Body of pancreas (tissue), 4 donors: ENCODE measurements around the gene MPST. TPM values are rescaled to one million over a fixed set of nuclear protein-coding genes. Genes with fewer than 3 reads are reported as not detected.

Source experiments
- ATAC-seq: fragments of 150-250 bp; one replicate; pipeline ENCODE4 v1.9.1; 2016
- DNase-seq, 4 donors: peaks; one replicate each; pipeline ENCODE4 v3.0.0-alpha.2; 2019
- H3K27ac ChIP-seq, 4 donors: fragments of 200-600 bp; sonication (generic); 1 replicate in 3 of 4; 2 replicates in 1 of 4; pipeline versions ENCODE4 v1.5.1 to v1.6.1; 2016 to 2019; ENCODE audit warnings: mild to moderate bottlenecking in 1 of 4, mixed read lengths in 1 of 4, moderate library complexity in 1 of 4
- H3K27me3 ChIP-seq, 2 donors: fragments of 200-600 bp; sonication (generic); one replicate each; pipeline ENCODE4 v1.6.0; 2016; ENCODE audit warnings: mild to moderate bottlenecking in 1 of 2
- H3K36me3 ChIP-seq, 2 donors: fragments of 200-600 bp; sonication (generic); replicated peaks in 1 of 2; 2 replicates each; pipeline ENCODE4 v1.5.1; 2016; ENCODE audit warnings: low read depth in 2 of 2; ENCODE audit not compliant: insufficient read depth in 1 of 2
- H3K4me1 ChIP-seq: fragments of 200-600 bp; sonication (generic); one replicate; pipeline ENCODE4 v1.6.0; 2016
- H3K4me3 ChIP-seq, 2 donors: fragments of 200-600 bp; sonication (generic); 1 replicate in 1 of 2; 2 replicates in 1 of 2; pipeline ENCODE4 v1.5.1; 2016 to 2019
- H3K9me3 ChIP-seq, 3 donors: fragments of 200-600 bp; sonication (generic); 1 replicate in 2 of 3; 2 replicates in 1 of 3; pipeline ENCODE4 v1.5.1; 2016
- POLR2A ChIP-seq, 3 donors: fragments of 450-650 bp; IDR thresholded peaks; one replicate each; pipeline ENCODE4 v1.6.1; 2016; ENCODE audit warnings: antibody characterized with exemption in 3 of 3, mild to moderate bottlenecking in 2 of 3
- WGBS, 2 donors: methylation state at CpG; one replicate each; pipeline ENCODE4 v1.1.5; 2017; 5-methylcytosine and 5-hydroxymethylcytosine counted together
- intact Hi-C: fragments of 100-400 bp; cut with DNase I; formaldehyde crosslinking; loops from one replicate; pipeline ENCODE4 v1.15.1; 2023
- total RNA-seq, 2 donors: library from RNA; depleted of rRNA; stranded (reverse); fragments of >200 nt; gene quantifications; one replicate each; pipeline ENCODE4 v1.1.0, GENCODE V29; 2016
- TF ChIP-seq, protein P1 (sequence below), 7 experiments: fragments of 450-650 bp in 4 of 7; fragments of 200-600 bp in 3 of 7; sonication (generic) in 3 of 7; IDR thresholded peaks; one replicate each; pipeline ENCODE4 v1.5.1; 2016 to 2019; ENCODE audit warnings: antibody characterized with exemption in 7 of 7

MPST gene
- total RNA-seq, 2 donors from 2014 or later: 173 TPM

DNA sequence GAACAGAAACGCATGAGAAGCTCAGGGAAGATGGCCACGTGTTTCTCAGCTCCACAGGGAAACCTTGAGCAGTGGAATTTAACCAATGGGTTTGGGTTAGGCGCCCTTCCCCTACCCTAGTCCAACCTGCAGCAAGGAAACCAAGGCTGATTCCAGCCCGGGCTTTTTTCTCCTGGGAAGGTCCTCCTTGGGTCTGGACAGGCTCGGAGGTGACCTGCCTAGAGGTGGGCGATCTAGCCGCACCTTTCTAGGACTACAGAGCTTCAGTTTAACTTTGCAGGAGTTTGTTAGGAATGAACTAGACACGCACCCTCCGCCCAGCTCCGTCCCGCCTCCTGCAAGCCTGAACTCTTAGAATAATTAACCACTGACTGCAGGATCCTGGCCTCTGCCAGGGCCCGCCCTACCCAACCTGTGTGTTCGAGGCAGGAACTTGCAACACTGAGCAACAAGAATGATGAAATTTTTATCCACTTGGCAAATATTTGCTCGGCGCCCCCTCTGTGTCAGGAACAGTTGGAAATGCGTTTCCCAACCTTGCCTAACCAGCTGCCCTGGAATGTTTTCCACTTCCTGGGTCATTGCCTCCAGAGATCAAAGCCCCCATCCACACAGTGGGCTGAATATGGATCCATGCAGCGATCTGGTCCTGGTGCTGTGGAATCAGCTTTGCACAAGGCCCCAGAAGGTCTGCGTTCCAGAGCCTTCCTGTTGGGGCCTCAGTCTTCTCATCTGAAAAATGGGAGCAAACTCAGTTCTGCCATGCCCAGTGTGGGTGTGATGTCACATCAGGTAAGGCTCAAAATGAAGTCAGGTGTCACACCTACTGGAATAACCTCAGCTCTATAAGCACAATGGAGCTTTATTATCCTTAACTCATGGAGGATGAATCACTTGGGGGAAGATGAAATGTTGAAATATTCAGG lies 13.3 kb downstream of the MPST start:
- no peak overlapping the region for H3K4me3 ChIP-seq

DNA sequence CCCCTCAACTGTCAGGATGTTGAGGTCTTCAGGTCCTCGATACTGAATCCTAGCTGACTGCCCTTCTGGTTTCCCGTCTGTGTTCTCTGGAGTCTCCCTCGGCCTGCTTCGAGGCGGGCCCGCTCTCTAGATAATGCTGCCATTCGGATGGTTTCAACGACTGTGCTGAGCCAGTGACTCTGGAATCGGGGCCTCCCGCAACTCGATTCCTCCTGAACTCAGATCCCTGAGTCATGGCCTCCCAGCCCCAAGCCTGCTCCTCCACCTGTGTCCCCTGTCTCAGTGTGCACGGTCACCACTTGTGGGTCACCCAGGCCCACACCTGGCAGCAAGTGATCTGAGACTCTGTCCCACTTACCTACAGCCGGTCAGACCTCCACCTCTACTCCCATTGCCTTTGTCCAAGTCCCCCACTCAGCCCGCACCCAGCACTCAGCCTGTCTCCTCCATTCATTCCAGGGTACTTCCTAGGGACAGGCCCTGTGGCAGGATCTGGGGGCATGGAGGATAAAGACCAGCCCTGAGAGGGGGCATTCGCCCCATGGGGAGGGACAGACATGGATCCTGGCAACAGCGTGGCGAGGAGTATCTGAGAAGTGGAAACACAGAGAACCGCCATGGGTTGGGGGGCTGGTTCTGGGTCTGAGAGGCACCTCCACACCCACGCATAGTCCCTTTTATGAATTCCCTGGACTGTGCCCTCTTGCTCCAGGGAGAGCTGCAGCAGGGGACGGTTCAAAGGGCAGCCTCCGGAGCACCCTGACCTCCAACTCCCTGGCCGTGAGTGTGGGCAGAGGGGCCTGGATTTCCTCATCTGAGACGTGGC lies 14.3 kb downstream of the MPST start:
- DNase-seq: no peak

More for the DNA sequence above, 13.3 kb downstream of the MPST start:
- WGBS, 2 donors: 9 to 16% methylated on average over 4 to 18 of the region's 18 CpGs
- DNase-seq (peak; percentile 87 to 96 (median 94)), ATAC-seq (peak; percentile 96)
- TF ChIP-seq POLR2A (IDR thresholded peaks at IDR 0.05): peak in 2 of 3 donors; percentile 54 to 55
- TF ChIP-seq, protein P1, sequence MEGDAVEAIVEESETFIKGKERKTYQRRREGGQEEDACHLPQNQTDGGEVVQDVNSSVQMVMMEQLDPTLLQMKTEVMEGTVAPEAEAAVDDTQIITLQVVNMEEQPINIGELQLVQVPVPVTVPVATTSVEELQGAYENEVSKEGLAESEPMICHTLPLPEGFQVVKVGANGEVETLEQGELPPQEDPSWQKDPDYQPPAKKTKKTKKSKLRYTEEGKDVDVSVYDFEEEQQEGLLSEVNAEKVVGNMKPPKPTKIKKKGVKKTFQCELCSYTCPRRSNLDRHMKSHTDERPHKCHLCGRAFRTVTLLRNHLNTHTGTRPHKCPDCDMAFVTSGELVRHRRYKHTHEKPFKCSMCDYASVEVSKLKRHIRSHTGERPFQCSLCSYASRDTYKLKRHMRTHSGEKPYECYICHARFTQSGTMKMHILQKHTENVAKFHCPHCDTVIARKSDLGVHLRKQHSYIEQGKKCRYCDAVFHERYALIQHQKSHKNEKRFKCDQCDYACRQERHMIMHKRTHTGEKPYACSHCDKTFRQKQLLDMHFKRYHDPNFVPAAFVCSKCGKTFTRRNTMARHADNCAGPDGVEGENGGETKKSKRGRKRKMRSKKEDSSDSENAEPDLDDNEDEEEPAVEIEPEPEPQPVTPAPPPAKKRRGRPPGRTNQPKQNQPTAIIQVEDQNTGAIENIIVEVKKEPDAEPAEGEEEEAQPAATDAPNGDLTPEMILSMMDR (IDR thresholded peaks at IDR 0.05): peak in 1 of 7 experiments; percentile 8
- Histone ChIP-seq H3K4me1 (peaks cover 41% of the 10 kb centered on the region), H3K27ac (peak overlapping the region; percentile 82 to 94 (median 90)), H3K36me3 (peaks cover 0 to 9% of the 10 kb centered on the region in 2 donors), H3K27me3 (no peaks in the 10 kb centered on the region), H3K9me3 (no peaks in the 10 kb centered on the region)
- intact Hi-C loops: no loop called here

DNA sequence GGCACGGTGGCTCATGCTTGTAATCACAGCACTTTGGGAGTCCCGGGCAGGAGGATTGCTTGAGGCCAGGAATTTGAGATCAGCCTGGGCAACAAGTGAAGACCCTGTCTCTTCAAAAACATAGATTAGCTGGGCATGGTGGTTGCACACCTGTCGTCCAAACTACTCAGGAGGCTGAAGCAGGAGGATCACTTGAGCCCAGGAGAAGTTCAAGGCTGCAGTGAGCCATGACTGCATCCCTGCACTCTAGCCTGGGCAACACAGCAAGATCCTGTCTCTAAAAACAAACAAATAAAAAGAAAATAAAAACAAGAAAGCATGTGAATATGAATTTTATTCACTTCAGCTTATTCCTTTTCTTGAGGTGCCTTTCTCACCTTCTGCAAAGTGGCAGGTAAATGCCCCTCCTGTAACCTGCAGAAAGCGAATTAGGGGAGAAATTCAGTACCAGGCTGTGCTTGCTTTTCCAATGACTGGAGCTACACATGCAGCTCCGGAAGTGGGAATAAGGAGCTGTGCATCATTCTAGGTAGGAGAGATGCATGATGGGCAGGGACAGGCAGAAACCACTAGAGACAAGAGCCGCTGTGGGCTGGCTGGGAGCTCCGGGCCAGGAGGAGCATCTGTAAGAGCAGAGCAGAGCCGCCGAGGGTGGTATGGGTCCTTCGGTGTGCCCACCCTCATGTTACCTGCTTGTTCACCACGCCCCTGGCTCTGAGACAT lies 17.3 kb downstream of the MPST start:
- Histone ChIP-seq H3K4me1 (peaks cover 30% of the 10 kb centered on the region), H3K9me3 (no peaks in the 10 kb centered on the region), H3K36me3 (no peaks in the 10 kb centered on the region), H3K4me3 (no peak overlapping the region), H3K27ac (no peak overlapping the region), H3K27me3 (no peaks in the 10 kb centered on the region)
- ATAC-seq (no peak), DNase-seq (no peak)
- intact Hi-C loops: no loop called here
- TF ChIP-seq, protein P1 (IDR thresholded peaks at IDR 0.05): no peak
- no peak for TF ChIP-seq POLR2A (IDR thresholded peaks at IDR 0.05)
- 81 to 86% methylated on average over 11 of the region's 11 CpGs for whole genome bisulfite sequencing, 2 donors

More for the DNA sequence above, 14.3 kb downstream of the MPST start:
- WGBS, 2 donors: 73 to 79% methylated on average over 23 of the region's 23 CpGs
- no peaks in the 10 kb centered on the region for H3K9me3 ChIP-seq
- peaks cover 41% of the 10 kb centered on the region for H3K4me1 ChIP-seq
- H3K27ac ChIP-seq: peak overlapping the region in 3 of 4 donors; percentile 82 to 94 (median 94)
- H3K27me3 ChIP-seq: no peaks in the 10 kb centered on the region
- peaks cover 0 to 6% of the 10 kb centered on the region in 2 donors for H3K36me3 ChIP-seq
- ATAC-seq: no peak
- H3K4me3 ChIP-seq: no peak overlapping the region
- TF ChIP-seq, protein P1 (IDR thresholded peaks at IDR 0.05): no peak
- no peak for TF ChIP-seq POLR2A (IDR thresholded peaks at IDR 0.05)
- intact Hi-C loops: no loop called here

DNA sequence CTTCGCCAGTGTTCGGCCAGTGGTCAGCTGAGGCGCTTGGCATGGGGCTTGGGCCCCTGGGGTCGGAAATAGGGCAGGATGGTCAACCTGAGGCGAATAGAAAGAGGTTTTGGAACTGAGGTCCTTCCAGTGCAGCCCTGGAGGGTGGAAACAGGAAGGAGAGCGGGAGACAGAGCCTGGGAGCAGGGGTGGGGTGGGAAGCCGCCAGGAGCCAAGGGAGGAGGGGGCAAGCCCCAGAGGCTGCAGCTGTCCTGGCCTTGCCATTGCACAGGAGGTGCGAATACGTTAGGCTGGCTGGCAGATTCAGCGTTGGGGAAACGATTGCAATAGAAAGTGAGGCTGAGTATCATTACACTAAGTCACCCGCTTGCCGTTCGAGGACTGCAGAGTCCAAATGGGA lies 18.1 kb downstream of the MPST start:
- intact Hi-C loops: no loop called here
- 75 to 81% methylated on average over 14 of the region's 14 CpGs for WGBS, 2 donors
- H3K4me3 ChIP-seq: no peak overlapping the region
- DNase-seq (no peak), ATAC-seq (no peak)
- no peaks in the 10 kb centered on the region for H3K27me3 ChIP-seq
- no peaks in the 10 kb centered on the region for H3K9me3 ChIP-seq
- H3K36me3 ChIP-seq: no peaks in the 10 kb centered on the region
- H3K4me1 ChIP-seq: peaks cover 22% of the 10 kb centered on the region
- TF ChIP-seq, protein P1 (IDR thresholded peaks at IDR 0.05): no peak
- no peak for TF ChIP-seq POLR2A (IDR thresholded peaks at IDR 0.05)
- no peak overlapping the region for H3K27ac ChIP-seq
